Neural progenitor cell (in vitro differentiated cells): Measurements from ENCODE around the gene CLTB. TPM values are rescaled to one million over a fixed set of nuclear protein-coding genes. Genes with fewer than 3 reads are reported as not detected.

Experiments
- DNase-seq: peaks from one replicate; pipeline ENCODE4 v3.0.0-alpha.2; 2016; ENCODE audit warnings: low spot score
- H2AFZ ChIP-seq: fragments of 200-600 bp; sonication (generic); replicated peaks from 2 replicates; pipeline ENCODE4 v1.6.1; 2016; ENCODE audit warnings: antibody characterized with exemption
- H3F3A ChIP-seq: fragments of 200-600 bp; sonication (generic); 2 replicates; pipeline ENCODE4 v1.6.1; 2016; ENCODE audit warnings: antibody characterized with exemption, low read depth
- H3K27ac ChIP-seq: fragments of 200-600 bp; sonication (generic); 2 replicates; pipeline ENCODE4 v1.5.1; 2016; ENCODE audit warnings: mild to moderate bottlenecking
- H3K27me3 ChIP-seq: fragments of 200-600 bp; sonication (generic); 2 replicates; pipeline ENCODE4 v1.6.1; 2016; ENCODE audit warnings: mild to moderate bottlenecking, moderate library complexity
- H3K36me3 ChIP-seq: fragments of 200-600 bp; sonication (generic); 2 replicates; pipeline ENCODE4 v1.5.1; 2016
- H3K4me1 ChIP-seq: fragments of 200-600 bp; sonication (generic); 2 replicates; pipeline ENCODE4 v1.6.1; 2016; ENCODE audit warnings: mixed run types
- H3K4me2 ChIP-seq: fragments of 200-600 bp; sonication (generic); 2 replicates; pipeline ENCODE4 v1.6.1; 2016
- H3K4me3 ChIP-seq: fragments of 200-600 bp; sonication (generic); 2 replicates; pipeline ENCODE4 v1.5.1; 2016
- H3K79me2 ChIP-seq: fragments of 200-600 bp; sonication (generic); 2 replicates; pipeline ENCODE4 v1.6.1; 2016; ENCODE audit warnings: low read depth
- H3K9ac ChIP-seq: fragments of 200-600 bp; sonication (generic); 2 replicates; pipeline ENCODE4 v1.6.1; 2016
- H3K9me3 ChIP-seq: fragments of 200-600 bp; sonication (generic); 2 replicates; pipeline ENCODE4 v1.5.1; 2016; ENCODE audit warnings: low read depth
- H4K20me1 ChIP-seq: fragments of 200-600 bp; sonication (generic); 2 replicates; pipeline ENCODE4 v1.6.1; 2016; ENCODE audit warnings: low read depth
- H3K27ac Mint-ChIP-seq: 3 replicates; pipeline ENCODE4 v1.8.0; 2021; ENCODE audit warnings: mixed read lengths
- H3K27me3 Mint-ChIP-seq: 2 replicates; pipeline ENCODE4 v1.8.0; 2022; ENCODE audit warnings: low read depth, mild to moderate bottlenecking, inconsistent platforms, moderate library complexity, mixed read lengths; ENCODE audit not compliant: insufficient read depth
- H3K36me3 Mint-ChIP-seq: 3 replicates; pipeline ENCODE4 v1.8.0; 2021; ENCODE audit warnings: mixed read lengths
- H3K4me1 Mint-ChIP-seq: 3 replicates; pipeline ENCODE4 v1.8.0; 2021; ENCODE audit warnings: mixed read lengths
- H3K4me3 Mint-ChIP-seq: 3 replicates; pipeline ENCODE4 v1.8.0; 2021; ENCODE audit warnings: mild to moderate bottlenecking, moderate library complexity, mixed read lengths
- H3K9me3 Mint-ChIP-seq: 3 replicates; pipeline ENCODE4 v1.8.0; 2020; ENCODE audit warnings: mixed read lengths
- EZH2 ChIP-seq: fragments of 200-600 bp; sonication (generic); IDR thresholded peaks from 2 replicates; pipeline ENCODE4 v1.6.1; 2017; ENCODE audit warnings: antibody characterized with exemption, mild to moderate bottlenecking, moderate library complexity
- EZH2phosphoT487 ChIP-seq: fragments of 200-600 bp; sonication (generic); IDR thresholded peaks from 2 replicates; pipeline ENCODE4 v1.6.1; 2017; ENCODE audit warnings: antibody characterized with exemption
- total RNA-seq: library from RNA; depleted of rRNA; stranded (reverse); fragments of >200 nt; gene quantifications from 2 replicates; pipeline ENCODE4 v1.2.3, GENCODE V29; 2015; ENCODE audit warnings: low replicate concordance
- TF ChIP-seq, protein P1 (sequence below): fragments of 200-600 bp; sonication (generic); IDR thresholded peaks from 2 replicates; pipeline ENCODE4 v1.5.1; 2017; ENCODE audit warnings: antibody characterized with exemption, mild to moderate bottlenecking

The CLTB gene
- total RNA-seq, 1 donor from 2014 or later, result 12.6 TPM

DNA sequence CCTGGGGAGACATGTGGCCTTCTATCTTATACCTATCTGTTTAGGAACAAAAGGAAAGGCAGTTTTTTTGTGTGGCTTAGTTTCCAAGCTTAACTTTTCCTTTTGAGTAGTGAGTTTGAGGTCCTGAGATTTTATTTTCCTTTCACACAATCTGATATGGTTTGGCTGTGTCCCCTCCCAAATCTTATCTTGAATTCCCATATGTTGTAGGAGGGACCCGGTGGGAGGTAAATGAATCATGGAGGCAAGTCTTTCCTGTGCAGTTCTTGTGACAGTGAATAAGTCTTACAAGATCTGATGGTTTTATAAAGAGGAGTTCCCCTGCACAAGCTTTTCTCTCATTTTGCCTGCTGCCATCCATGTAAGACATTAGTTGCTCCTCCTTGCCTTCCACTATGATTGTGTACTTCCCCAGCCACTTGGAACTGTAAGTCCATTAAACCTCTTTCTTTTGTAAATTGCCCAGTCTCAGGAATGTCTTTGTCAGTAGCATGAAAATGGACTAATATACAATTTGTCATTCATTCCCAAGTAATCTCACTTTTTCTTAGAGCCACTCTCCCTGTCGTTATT lies 4.7 kb upstream of the CLTB start:
- no peaks in the 10 kb centered on the region for H3K79me2 ChIP-seq
- no peak for DNase-seq
- H3K9me3 Mint-ChIP-seq, result peaks cover 22% of the 10 kb centered on the region
- no peaks in the 10 kb centered on the region for H3K4me1 ChIP-seq
- no peak overlapping the region for H3K4me3 Mint-ChIP-seq
- H3K36me3 Mint-ChIP-seq, result peaks cover 3% of the 10 kb centered on the region
- no peaks in the 10 kb centered on the region for H4K20me1 ChIP-seq
- no peak overlapping the region for H3K27ac Mint-ChIP-seq
- no peak overlapping the region for H3K4me3 ChIP-seq
- no peak overlapping the region for H3K4me2 ChIP-seq
- no peak overlapping the region for H3K27ac ChIP-seq
- peaks cover 1% of the 10 kb centered on the region for H3F3A ChIP-seq
- H3K4me1 Mint-ChIP-seq, result peaks cover 7% of the 10 kb centered on the region
- no peaks in the 10 kb centered on the region for H3K27me3 Mint-ChIP-seq
- no peak overlapping the region for H3K9ac ChIP-seq
- no peaks in the 10 kb centered on the region for H3K36me3 ChIP-seq
- no peak overlapping the region for H2AFZ ChIP-seq
- peaks cover 15% of the 10 kb centered on the region for H3K27me3 ChIP-seq
- TF ChIP-seq, protein P1, sequence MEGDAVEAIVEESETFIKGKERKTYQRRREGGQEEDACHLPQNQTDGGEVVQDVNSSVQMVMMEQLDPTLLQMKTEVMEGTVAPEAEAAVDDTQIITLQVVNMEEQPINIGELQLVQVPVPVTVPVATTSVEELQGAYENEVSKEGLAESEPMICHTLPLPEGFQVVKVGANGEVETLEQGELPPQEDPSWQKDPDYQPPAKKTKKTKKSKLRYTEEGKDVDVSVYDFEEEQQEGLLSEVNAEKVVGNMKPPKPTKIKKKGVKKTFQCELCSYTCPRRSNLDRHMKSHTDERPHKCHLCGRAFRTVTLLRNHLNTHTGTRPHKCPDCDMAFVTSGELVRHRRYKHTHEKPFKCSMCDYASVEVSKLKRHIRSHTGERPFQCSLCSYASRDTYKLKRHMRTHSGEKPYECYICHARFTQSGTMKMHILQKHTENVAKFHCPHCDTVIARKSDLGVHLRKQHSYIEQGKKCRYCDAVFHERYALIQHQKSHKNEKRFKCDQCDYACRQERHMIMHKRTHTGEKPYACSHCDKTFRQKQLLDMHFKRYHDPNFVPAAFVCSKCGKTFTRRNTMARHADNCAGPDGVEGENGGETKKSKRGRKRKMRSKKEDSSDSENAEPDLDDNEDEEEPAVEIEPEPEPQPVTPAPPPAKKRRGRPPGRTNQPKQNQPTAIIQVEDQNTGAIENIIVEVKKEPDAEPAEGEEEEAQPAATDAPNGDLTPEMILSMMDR, result no peak
- TF ChIP-seq EZH2phosphoT487 (no peak), EZH2 (no peak)
- H3K9me3 ChIP-seq, result no peaks in the 10 kb centered on the region

DNA sequence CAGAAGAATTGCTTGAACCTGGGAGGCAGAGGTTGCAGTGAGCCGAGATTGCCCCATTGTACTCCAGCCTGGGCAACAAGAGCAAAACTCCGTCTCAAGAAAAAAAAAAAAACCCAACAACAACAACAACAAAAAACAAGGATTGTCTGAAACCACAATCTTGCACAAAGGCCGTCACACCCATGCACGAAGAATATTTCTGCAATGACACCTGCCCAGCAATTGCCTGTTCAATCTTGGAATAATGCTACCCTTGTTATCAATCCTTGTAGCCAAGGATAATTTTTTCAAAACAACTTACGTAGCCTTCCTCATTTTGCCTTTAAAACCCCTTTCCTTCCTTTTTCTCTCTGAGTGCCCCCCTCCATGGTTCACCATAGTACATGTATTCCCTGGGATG lies 3.7 kb upstream of the CLTB start:
- H3K27me3 ChIP-seq, result peaks cover 24% of the 10 kb centered on the region
- no peak overlapping the region for H3K4me3 ChIP-seq
- H3K4me1 Mint-ChIP-seq, result peaks cover 9% of the 10 kb centered on the region
- H3K9me3 Mint-ChIP-seq, result peaks cover 16% of the 10 kb centered on the region
- TF ChIP-seq, protein P1, result no peak
- TF ChIP-seq EZH2, result no peak
- no peak overlapping the region for H3K4me2 ChIP-seq
- no peaks in the 10 kb centered on the region for H3K36me3 Mint-ChIP-seq
- H3K4me1 ChIP-seq, result no peaks in the 10 kb centered on the region
- no peak overlapping the region for H3K9ac ChIP-seq
- H3K27ac Mint-ChIP-seq, result no peak overlapping the region
- no peak overlapping the region for H2AFZ ChIP-seq
- no peak overlapping the region for H3K4me3 Mint-ChIP-seq
- H3K9me3 ChIP-seq, result no peaks in the 10 kb centered on the region
- no peaks in the 10 kb centered on the region for H3K79me2 ChIP-seq
- no peak overlapping the region for H3K27ac ChIP-seq
- no peaks in the 10 kb centered on the region for H3K36me3 ChIP-seq
- peaks cover 7% of the 10 kb centered on the region for H3F3A ChIP-seq
- H3K27me3 Mint-ChIP-seq, result no peaks in the 10 kb centered on the region
- no peak for DNase-seq
- H4K20me1 ChIP-seq, result no peaks in the 10 kb centered on the region

DNA sequence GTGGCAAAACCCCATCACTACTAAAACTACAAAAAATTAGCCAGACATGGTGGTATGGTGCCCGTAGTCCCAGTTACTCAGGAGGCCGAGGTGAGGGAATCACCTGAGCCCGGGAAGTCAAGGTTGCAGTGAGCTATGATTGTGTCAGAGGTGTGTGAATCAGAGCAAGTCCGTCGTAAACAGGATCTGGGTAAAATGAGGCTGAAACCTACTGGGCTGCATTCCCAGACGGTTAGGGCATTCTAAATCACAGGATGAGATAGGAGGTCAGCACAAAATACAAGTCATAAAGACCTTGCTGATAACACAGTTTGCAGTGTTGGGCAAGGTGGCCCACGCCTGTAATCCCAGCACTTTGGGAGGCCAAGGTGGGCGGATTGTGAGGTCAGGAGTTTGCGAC lies 1.9 kb upstream of the CLTB start:
- peaks cover 7% of the 10 kb centered on the region for H3F3A ChIP-seq
- TF ChIP-seq EZH2phosphoT487 (no peak), EZH2 (no peak)
- TF ChIP-seq, protein P1, result no peak
- H3K4me3 ChIP-seq, result no peak overlapping the region
- no peak overlapping the region for H3K27ac ChIP-seq
- Mint-ChIP-seq H3K9me3 (peaks cover 16% of the 10 kb centered on the region), H3K27me3 (no peaks in the 10 kb centered on the region), H3K36me3 (no peaks in the 10 kb centered on the region), H3K27ac (no peak overlapping the region), H3K4me1 (peaks cover 9% of the 10 kb centered on the region), H3K4me3 (no peak overlapping the region)
- H3K27me3 ChIP-seq, result peaks cover 24% of the 10 kb centered on the region
- H3K9me3 ChIP-seq, result no peaks in the 10 kb centered on the region
- H3K9ac ChIP-seq, result no peak overlapping the region
- no peaks in the 10 kb centered on the region for H4K20me1 ChIP-seq
- H3K79me2 ChIP-seq, result no peaks in the 10 kb centered on the region
- no peak for DNase-seq
- no peaks in the 10 kb centered on the region for H3K4me1 ChIP-seq
- H3K36me3 ChIP-seq, result no peaks in the 10 kb centered on the region
- no peak overlapping the region for H2AFZ ChIP-seq
- no peak overlapping the region for H3K4me2 ChIP-seq
